GM20000 (cell line): ENCODE data around the gene RNF214.

Experiments used
- DNase-seq: peaks from one replicate; pipeline ENCODE4 v3.0.0; 2012; ENCODE audit warnings: low spot score
- TF ChIP-seq, protein P1 (sequence below): IDR thresholded peaks from 2 replicates; pipeline ENCODE4 v1.5.1; 2012; ENCODE audit warnings: mild to moderate bottlenecking, control low read depth; ENCODE audit errors: extremely low read depth, missing control alignments

Gene RNF214

DNA sequence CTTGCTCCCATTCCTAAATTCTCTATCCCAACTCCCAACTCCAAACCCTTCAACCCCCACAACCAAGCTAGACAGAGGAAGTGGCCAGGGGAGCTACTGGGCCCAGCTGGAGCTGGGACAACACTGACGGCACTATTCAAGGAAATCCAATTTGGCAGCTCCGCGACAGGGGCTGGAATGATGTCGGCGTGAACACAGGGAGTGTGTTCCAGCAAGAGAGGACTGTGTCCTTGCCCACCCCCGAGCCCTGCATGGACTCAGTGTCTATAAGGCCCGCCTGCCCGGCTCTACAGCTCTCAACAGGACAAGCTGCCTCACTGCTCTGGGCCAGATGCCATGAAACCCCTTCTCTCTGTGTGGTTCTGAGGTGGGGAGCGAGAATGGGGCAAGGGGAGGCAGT is 11.9 kb upstream of the RNF214 start:
- no peak for DNase-seq
- TF ChIP-seq, protein P1, sequence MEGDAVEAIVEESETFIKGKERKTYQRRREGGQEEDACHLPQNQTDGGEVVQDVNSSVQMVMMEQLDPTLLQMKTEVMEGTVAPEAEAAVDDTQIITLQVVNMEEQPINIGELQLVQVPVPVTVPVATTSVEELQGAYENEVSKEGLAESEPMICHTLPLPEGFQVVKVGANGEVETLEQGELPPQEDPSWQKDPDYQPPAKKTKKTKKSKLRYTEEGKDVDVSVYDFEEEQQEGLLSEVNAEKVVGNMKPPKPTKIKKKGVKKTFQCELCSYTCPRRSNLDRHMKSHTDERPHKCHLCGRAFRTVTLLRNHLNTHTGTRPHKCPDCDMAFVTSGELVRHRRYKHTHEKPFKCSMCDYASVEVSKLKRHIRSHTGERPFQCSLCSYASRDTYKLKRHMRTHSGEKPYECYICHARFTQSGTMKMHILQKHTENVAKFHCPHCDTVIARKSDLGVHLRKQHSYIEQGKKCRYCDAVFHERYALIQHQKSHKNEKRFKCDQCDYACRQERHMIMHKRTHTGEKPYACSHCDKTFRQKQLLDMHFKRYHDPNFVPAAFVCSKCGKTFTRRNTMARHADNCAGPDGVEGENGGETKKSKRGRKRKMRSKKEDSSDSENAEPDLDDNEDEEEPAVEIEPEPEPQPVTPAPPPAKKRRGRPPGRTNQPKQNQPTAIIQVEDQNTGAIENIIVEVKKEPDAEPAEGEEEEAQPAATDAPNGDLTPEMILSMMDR = no peak

DNA sequence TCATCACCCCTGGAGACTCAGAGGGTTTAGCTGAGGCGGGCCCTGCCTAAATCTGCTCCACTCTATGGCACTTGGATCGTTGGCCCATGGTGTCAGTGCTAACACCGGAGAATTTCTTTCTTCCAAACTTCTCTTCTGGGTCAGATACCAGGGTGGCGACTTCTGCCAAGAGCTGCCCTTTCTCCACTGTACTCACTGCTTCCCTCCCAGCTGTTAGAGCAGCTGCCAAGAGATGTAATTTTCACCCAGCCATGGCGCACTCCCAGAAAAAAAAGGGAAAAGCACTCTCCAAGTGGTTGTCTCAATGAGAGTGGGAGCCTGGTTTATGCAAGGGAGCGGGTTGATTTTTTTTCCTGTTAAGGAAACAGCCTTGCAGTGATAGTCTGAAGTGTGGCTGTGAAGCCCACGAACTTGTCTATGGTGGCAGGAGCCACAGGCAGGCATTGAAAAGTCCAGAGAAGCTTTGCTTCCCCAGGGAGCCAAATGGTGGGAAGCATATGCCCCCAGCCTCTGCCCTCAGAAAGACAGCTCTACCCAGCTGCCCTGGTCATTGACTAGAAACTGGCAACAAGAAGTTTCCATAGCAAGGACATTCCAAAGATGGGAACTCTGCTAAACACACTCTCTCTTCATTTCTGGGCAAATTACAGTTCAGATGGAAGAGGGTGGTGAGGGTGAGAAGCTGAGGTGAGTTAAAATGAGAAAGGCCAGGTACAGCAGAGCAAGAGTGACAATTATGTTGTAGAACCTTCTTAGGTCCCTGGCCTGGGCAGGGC is 11.3 kb upstream of the RNF214 start:
- no peak for DNase-seq
- TF ChIP-seq, protein P1 = no peak

DNA sequence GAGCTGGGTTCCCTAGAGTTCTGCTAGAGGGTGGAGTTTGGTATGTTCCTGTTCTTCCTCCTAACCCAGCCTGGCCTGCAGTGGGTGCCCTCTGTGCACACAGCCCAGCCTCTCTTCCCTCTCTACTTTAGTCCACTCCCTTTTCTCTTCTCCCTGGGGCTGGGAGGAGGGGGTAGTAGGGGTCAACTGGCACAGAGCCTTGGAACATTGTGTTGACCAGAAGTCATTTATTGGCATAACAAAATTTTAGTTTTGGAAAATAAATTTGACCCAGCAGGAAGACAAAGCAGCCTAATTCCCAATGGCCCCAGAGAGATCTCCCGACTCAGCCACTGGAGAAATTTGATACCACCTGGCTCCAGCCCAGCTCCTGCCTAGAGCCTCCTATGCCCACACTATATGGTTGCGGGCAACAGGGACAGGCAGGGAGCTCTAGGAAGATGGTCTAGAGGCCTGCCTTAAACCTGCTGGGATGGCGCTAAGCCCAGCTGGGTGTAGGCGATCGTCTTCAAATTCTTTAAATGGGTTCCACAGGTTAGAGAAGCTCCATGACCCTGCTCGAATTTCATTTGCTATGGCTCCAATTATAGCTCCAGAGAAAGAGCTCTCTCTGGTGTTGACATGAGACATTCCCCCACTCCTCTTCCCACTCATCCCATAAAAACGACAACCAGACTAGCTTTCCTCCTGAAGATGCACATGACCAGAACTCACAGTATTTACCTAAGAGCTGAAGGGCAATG is 10.5 kb upstream of the RNF214 start:
- no peak for DNase-seq
- TF ChIP-seq, protein P1 = no peak

GRCh38 chr11:117222991-117223740 is 9.3 kb upstream of the RNF214 start:
- TF ChIP-seq, protein P1 = no peak

GRCh38 chr11:117223741-117224689 is 8.5 kb upstream of the RNF214 start:
- TF ChIP-seq, protein P1 = no peak

More at GRCh38 chr11:117222991-117223740, 9.3 kb upstream of the RNF214 start:
- DNase-seq = no peak

GRCh38 chr11:117225553-117226170 is 6.8 kb upstream of the RNF214 start:
- TF ChIP-seq, protein P1 = no peak
- no peak for DNase-seq

More at GRCh38 chr11:117223741-117224689, 8.5 kb upstream of the RNF214 start:
- DNase-seq = no peak
